Neural crest cell (in vitro differentiated cells): Measurements from ENCODE around the gene RNF224. TPM values are rescaled to one million over a fixed set of nuclear protein-coding genes. Genes with fewer than 3 reads are reported as not detected.

ENCODE experiments used
- DNase-seq: peaks from one replicate; pipeline ENCODE4 v3.0.0; 2021; ENCODE audit warnings: low read depth, mixed read lengths, low spot score
- H3K27ac Mint-ChIP-seq: one replicate; pipeline ENCODE4 v1.8.0; 2021; ENCODE audit warnings: mild to moderate bottlenecking, mixed read lengths; ENCODE audit not compliant: unreplicated experiment
- H3K27me3 Mint-ChIP-seq: 2 replicates; pipeline ENCODE4 v1.8.0; 2021; ENCODE audit warnings: low read depth, mild to moderate bottlenecking, mixed read lengths
- H3K36me3 Mint-ChIP-seq: 2 replicates; pipeline ENCODE4 v1.8.0; 2021; ENCODE audit warnings: low read depth, mild to moderate bottlenecking, mixed read lengths
- H3K4me1 Mint-ChIP-seq: 2 replicates; pipeline ENCODE4 v1.8.0; 2021; ENCODE audit warnings: mixed read lengths
- H3K4me3 Mint-ChIP-seq: one replicate; pipeline ENCODE4 v1.8.0; 2021; ENCODE audit warnings: mild to moderate bottlenecking, mixed read lengths
- H3K9me3 Mint-ChIP-seq: 2 replicates; pipeline ENCODE4 v1.8.0; 2021; ENCODE audit warnings: mixed read lengths
- CTCF ChIP-seq: fragments of 200-600 bp; sonication (generic); conservative IDR thresholded peaks from 2 replicates; pipeline ENCODE4 v1.5.0; 2021; ENCODE audit warnings: antibody characterized with exemption, mild to moderate bottlenecking
- long read RNA-seq: library from polyadenylated mRNA; unstranded; transcript quantifications from one replicate; pipeline ENCODE4 v2.0.0, GENCODE V29; 2020
- total RNA-seq: library from RNA; stranded (reverse); gene quantifications from 2 replicates; pipeline ENCODE4 v1.2.1, GENCODE V29; 2021

RNF224 gene
- 0.16 TPM in 1 of 2 replicates, not detected in the other for total RNA-seq
- long read RNA-seq = 0 reads

- Mint-ChIP-seq H3K9me3 (no peaks in the 10 kb centered on the region), H3K36me3 (no peaks in the 10 kb centered on the region), H3K4me3 (peak within 1 kb of the TSS; percentile 82), H3K4me1 (peaks cover 4% of the 10 kb centered on the region), H3K27ac (no peak within 1 kb of the TSS), H3K27me3 (peaks cover 6% of the 10 kb centered on the region)
- peak; percentile 87 for TF ChIP-seq CTCF
- DNase-seq = peak; percentile 81
Observed at GRCh38 chr9:137227054-137227852, at the start of gene RNF224. RNF224 (plus strand) TSS chr9:137227502; CDS start chr9:137228336, 834 bp downstream.

GRCh38 chr9:137178201-137178938 lies 48.9 kb upstream of the RNF224 start:
- no peak for TF ChIP-seq CTCF
- no peaks in the 10 kb centered on the region for H3K9me3 Mint-ChIP-seq
- H3K4me1 Mint-ChIP-seq = no peaks in the 10 kb centered on the region
- H3K27me3 Mint-ChIP-seq = peaks cover 32% of the 10 kb centered on the region
- no peak overlapping the region for H3K4me3 Mint-ChIP-seq
- H3K36me3 Mint-ChIP-seq = peaks cover 2% of the 10 kb centered on the region
- no peak for DNase-seq
- H3K27ac Mint-ChIP-seq = no peak overlapping the region

GRCh38 chr9:137178939-137179630 lies 48.2 kb upstream of the RNF224 start:
- Mint-ChIP-seq H3K27me3 (peaks cover 25% of the 10 kb centered on the region), H3K27ac (peak overlapping the region; percentile 75), H3K4me1 (no peaks in the 10 kb centered on the region), H3K9me3 (no peaks in the 10 kb centered on the region), H3K4me3 (no peak overlapping the region), H3K36me3 (peaks cover 2% of the 10 kb centered on the region)
- no peak for DNase-seq
- TF ChIP-seq CTCF = no peak

GRCh38 chr9:137179761-137180160 lies 47.5 kb upstream of the RNF224 start:
- no peak for DNase-seq
- no peak for TF ChIP-seq CTCF
- H3K9me3 Mint-ChIP-seq = no peaks in the 10 kb centered on the region
- peaks cover 2% of the 10 kb centered on the region for H3K36me3 Mint-ChIP-seq
- H3K4me1 Mint-ChIP-seq = no peaks in the 10 kb centered on the region
- H3K27me3 Mint-ChIP-seq = peaks cover 19% of the 10 kb centered on the region
- no peak overlapping the region for H3K27ac Mint-ChIP-seq
- H3K4me3 Mint-ChIP-seq = no peak overlapping the region

- no peak overlapping the region for H3K27ac Mint-ChIP-seq
- DNase-seq = no peak
- H3K27me3 Mint-ChIP-seq = peaks cover 15% of the 10 kb centered on the region
- no peak overlapping the region for H3K4me3 Mint-ChIP-seq
- peaks cover 2% of the 10 kb centered on the region for H3K36me3 Mint-ChIP-seq
- TF ChIP-seq CTCF = no peak
- no peaks in the 10 kb centered on the region for H3K9me3 Mint-ChIP-seq
- H3K4me1 Mint-ChIP-seq = no peaks in the 10 kb centered on the region
Observed at GRCh38 chr9:137180491-137180890, 46.8 kb upstream of the RNF224 start.
